NCI-H1436 (cell line): Measurements from ENCODE around the gene MTAP.

Experiments
- DNase-seq: peaks from one replicate; lab custom pipeline; 2025; lab: John Stamatoyannopoulos, UW

Gene MTAP

DNA sequence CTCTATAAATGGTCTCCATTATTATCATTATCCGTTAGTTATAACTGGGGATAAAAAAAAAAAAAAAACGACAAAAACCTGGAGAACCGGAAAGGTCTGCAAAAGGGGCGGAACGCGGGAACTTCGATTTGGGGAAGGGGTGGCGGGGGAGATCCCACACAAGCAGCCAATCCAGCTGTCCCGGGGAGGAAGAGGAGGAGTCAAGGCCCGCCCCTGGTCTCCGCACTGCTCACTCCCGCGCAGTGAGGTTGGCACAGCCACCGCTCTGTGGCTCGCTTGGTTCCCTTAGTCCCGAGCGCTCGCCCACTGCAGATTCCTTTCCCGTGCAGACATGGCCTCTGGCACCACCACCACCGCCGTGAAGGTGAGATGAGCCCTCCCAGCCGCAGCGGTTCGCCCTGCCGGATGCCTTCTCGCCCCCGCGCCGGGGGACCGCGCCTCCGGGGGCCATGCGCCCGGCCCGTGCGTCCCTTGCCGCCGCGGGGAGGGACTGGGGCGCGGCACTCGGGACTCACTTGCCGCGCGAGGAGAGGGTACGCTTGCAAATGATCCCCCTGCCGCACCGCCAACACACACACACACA, at the start of gene MTAP:
TSS of gene MTAP (plus strand) at position 219 of the 583 bp plus-strand sequence. CDS start at position 332, 113 bp downstream.
- DNase-seq = peak; percentile 88

DNA sequence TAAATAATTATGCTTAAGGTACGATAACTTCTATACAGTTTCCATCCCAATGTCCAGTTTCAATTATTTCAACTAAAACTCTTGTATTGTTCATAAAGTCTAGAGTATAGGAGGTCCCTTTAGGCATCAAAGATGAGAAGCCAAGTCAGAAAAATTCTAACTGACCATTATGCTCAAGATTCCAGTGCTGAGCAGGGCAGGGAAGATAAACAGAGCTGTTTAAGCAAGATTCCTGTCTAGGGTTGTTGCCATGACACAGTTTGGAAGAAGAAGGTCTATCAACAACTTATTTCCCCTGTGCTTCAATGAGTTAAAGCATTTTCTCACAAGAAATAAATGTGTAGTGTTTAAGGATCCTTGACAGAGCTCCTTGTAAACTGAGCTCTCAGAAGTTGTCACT, 48.9 kb upstream of the MTAP start:
- no peak for DNase-seq

DNA sequence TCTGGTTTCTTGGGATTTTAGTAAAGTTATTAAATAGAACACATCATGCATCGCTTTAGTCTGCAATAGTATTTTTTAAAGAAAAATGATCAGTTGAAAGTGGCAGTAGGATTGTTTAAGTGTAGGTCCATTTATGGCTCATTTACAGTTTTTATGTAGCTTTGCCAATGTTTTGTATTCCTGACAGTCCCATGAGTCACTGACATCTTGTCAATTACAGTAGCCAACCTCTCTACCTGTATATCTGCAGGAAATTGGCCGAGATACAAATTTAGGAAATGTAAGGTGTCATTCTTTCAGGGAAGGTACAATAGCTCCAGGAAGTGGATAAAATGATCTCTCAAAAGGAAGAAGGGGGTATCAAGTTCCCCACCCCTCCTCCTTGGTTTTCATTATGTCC, 47.7 kb upstream of the MTAP start:
- DNase-seq = no peak

DNA sequence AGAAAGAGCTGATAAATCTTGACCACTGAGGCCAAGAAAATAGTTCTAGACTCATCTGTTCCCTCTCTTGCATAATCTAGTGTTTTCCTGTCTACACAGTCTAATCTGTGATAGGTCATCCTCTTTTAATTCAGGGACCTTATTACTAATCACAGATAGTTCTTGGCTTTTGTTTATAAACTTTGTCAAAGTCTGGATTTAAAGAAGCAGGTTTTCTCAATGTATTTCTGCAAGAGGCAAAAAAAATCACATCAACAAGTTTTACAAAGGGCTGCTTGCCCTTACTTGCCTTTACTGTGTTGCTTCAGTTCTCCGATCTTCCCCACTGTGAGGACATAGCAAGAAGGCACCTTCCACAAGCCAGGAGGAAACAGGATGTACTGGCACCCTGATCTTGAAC, 43.9 kb upstream of the MTAP start:
- no peak for DNase-seq

DNA sequence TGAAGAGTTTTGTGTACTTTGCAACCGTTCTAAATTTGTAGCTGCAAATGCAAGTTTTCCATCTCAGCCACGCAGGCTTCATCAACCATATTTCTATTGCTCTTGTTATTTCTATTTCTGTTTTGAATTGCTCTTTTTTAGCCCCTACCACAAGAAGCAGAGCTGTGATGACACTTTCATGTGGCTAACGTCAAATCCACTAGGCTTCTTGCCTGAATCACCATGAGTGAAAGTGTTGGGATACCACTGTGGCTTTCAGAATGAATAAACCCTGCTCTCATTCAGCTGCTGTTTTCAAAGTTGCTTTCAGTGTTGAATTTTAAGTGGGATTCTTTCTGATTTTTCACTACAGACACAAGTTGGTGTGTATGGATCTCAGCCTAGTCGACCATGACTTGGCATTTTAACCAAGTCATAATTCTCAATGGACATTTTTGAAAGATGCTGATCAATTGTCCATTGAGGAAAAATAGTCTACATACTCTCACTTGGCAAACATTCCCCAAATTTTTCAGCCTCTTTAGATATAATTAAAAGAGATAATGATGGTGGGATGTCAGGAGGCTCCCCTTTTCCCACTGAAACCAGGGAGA, 41.0 kb upstream of the MTAP start:
- no peak for DNase-seq

DNA sequence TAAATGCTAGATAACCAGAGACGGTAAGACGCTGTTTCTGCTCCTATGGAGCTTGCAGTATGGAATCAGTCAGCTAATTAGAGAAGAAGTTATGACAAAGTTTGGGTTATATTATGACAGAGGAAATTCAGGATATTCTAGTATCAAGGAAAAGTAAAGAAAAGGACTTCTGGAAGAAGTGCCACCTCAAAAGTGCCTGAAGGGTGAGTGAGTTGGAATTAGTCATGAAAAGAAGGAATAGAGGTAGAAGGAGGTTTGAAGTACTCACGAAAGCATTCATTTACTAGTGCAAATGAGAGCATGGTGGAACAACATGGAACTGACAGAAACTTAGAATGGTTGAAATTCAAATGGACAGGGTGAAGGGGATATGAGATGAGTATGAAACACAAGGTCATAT, 40.4 kb upstream of the MTAP start:
- DNase-seq = no peak

DNA sequence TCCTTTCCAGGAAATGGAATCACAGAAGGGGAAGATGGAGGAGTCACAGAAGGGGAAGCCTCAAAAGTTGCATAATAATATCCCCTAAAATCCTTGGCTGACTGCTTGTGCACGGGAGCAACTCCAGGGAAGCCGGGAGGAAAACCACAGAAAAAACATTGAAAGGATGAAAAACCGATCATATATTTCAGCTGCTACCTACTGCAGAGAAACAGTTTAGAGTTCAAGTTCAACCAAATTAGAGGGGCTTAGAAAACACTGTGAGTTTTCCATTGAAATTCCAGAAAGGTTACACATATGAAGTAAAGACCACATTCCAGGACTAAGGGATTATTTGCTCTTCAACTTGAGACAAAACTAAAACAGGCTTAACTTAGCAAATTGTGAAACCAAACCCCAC, 37.6 kb upstream of the MTAP start:
- no peak for DNase-seq

DNA sequence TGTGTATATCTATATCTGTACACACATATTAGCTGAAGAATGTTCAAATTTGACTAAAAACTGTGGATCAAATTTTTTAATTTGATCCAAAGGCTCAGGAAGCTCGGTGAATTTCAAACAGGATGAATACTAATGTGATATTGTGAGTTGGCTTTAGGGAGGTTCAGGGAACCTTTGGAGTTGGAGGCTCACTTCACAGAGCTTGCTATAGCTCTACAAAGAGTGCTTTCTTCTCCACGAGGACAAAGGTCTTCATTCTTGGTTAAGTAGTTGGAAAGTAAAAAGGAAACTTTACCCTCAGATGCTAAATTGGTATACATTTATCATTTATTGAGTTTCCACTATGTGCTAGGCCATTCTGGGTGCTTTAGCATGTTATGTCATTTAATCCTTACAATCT, 36.3 kb upstream of the MTAP start:
- DNase-seq = no peak

DNA sequence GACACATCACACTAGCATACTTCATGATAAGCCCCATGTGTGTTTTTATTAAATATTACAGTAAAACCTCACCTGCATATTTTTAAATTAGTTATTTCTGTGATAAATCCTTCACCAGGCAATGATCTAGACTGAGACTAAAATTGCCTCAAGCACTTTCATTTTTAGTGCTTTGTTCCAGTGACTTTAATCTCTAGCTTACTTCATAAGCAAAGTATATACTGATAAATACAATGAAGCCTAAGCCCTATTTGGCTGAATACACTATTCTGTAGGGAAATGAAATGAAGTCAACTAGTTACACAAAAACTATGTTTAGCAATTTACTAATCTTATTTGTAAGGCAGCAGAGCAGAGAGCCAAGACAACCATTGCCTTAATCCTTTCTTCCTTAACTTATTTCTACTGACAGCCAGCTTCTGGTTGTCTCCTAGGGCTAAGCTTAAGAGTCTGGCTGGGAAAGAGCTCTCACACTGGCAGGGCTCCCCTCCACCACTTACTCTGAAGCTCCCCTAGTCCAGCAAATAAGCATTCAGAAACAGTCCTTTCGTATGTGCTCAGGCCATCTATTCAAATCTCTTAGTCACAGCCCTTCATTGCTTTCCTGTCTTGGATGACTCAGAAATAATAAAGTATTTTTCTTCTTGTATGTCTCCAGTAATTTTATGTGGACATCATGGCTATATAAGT, 31.4 kb upstream of the MTAP start:
- no peak for DNase-seq

DNA sequence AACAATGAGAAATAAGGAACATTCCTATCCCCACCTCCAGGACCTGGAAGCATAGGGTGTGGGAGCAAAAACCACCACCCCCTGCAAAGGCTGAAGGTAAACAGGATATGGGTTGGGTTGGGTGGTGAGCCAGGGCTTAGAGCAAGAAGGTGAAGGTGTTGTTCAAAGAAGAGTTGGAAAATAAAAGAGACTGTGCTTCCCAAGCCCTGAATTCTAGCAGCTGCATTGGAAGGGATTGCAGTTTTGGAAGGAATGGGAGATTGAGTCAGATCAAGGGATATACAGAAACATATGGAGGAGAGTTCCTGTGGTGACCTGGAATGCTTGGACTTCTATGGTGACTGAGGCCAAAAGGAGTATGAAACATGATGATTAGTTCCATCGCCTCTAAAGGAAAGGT, 24.7 kb upstream of the MTAP start:
- no peak for DNase-seq

DNA sequence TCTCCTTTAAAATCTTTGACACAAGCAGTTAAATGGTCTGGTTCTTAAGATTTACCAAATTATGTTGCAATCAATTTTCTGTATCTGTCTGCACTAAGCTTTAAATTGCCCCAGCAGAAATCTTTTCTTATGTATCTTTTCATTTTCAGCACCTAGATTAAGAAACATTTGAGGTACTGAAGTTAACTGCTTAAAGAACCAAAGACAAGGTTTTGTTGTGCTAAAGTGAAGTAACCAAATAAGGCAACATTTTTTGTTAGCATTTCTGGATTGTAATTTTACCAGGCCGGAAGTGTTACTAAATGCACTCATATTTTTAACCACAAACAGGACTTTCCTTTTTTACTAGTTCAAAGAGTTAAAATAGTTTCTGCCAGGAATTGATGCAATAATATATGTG, 24.1 kb upstream of the MTAP start:
- DNase-seq = no peak

DNA sequence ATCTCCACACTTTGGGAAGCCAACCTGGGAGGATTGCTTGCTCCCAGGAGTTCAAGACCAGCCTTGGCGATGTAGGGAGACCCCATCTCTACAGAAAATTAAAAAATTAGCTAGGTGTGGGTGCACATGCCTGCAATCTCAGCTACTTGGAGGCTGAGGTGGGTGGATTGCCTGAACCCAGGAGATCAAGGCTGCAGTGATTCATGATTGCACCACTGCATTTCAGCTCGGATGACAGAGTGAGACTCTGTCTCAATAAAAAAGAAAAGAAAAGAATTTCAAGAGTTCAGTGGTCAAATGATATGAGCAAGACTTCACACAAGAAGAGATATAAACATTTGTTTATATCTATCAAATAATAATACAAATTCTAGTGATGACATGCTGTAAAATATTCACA, 23.0 kb upstream of the MTAP start:
- no peak for DNase-seq

DNA sequence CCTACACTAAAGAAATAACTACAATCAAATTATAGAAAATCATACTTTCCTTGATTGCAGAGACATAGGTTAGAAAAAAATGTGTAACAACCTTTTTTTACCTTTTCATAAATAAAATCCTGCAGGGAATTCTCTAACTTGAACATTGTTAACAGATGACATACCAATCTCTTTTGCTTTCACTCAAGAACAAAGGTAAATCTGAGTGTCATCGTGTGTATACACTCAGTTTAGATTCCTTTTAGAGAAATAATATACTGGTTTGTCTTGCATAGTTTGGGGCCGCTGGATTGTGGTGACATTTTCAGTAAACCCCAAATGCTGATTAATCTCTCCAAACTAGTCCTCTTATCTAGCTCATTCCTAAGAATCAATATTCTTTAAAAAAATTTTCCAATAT, 20.8 kb upstream of the MTAP start:
- DNase-seq = no peak

DNA sequence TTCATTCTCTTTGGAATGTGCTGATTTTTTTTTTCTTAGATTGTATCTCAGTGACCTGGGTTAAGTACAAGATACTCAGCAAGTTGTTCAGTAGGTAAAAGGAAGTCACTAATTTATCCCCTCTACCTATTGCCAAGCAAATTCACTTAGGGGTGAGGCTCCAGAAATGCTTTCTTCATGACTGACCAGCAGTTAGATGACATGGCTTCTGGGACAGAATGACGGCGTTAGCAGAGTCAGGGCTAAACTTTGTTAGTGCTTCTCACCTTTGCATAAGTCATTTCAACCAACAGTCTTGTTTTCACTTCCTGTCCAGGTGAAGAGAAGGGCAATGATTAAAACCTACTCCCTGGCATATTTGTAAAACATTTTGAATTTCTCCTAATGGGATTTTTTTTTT, 20.2 kb upstream of the MTAP start:
- DNase-seq = no peak

DNA sequence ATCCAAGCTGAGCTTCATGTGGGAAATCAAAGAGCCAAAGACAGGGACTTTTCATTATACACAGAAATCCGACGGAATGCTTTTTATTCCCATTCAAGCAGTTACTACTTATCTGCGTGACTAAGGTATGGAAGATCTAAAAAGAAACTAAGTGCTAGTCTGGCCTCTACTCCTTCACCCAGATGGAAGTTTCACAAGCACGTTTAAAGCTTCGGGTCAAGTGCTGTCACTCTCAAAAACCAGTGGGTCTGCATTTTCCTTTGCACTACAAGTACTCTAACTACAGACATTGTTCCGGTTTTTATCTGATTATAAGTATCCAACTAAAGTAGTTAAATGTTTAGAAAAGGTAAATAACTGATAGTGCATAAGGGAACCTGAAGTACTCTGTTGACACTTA, 13.7 kb upstream of the MTAP start:
- no peak for DNase-seq

DNA sequence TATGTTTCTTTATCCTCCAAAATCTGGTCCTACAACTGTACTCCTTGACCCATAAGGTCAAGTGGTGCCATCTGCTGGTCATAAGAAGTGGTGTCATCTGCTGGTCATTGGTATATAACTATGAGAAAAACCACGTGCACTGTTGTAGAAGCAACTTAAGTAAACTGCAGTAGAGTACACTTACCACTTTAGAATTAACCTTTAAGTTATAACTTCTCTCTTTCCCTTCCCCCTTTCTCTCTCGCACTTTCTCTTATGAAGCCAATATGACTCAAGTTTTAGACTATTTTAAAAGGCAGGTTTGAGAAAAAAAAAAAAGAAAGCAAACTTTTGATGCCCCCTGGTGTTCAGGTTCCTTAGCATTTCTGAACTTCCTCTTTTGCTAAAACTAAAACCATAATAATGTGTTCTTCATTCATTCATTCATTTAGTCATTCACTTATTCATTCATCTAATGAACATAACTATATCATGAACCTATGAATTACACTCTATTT, 12.8 kb upstream of the MTAP start:
- DNase-seq = peak; percentile 63

DNA sequence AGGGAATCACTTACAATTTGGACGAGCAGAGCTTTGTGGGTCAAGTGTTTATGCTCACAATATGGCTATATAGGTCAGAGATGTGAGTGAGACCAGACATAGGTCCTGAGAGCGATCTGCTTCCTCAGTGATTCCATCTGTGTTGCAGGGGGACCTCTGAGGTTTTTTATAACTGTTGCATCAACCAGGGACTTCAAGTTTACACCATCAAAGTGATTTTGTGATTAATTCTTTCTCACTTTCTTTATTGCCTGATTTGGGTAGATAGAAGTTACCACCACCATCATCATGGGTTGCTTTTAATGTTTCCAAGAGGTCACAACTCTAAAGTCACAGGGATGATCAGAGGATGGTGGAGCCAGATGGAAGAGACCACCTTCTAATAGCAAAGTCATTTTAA, 7.0 kb upstream of the MTAP start:
- no peak for DNase-seq

DNA sequence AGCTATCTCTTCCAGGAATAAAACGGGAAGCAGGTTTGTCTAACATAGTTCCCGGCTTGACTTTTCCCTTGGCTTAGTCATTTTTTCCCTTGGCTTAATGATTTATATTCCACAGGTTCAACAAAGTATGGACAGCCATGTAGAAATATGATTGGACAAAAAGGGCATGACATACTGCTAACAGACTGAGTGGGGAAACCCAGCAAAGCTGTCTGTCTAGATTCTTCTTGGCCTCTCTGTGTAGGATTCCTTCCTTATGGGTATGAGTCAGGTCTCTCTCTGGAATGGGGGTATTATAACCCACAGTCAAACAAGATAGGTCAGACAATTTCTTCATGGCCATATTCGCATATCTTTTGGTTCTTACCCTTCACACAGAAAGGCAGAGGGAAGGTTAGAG, 5.7 kb upstream of the MTAP start:
- DNase-seq = no peak

DNA sequence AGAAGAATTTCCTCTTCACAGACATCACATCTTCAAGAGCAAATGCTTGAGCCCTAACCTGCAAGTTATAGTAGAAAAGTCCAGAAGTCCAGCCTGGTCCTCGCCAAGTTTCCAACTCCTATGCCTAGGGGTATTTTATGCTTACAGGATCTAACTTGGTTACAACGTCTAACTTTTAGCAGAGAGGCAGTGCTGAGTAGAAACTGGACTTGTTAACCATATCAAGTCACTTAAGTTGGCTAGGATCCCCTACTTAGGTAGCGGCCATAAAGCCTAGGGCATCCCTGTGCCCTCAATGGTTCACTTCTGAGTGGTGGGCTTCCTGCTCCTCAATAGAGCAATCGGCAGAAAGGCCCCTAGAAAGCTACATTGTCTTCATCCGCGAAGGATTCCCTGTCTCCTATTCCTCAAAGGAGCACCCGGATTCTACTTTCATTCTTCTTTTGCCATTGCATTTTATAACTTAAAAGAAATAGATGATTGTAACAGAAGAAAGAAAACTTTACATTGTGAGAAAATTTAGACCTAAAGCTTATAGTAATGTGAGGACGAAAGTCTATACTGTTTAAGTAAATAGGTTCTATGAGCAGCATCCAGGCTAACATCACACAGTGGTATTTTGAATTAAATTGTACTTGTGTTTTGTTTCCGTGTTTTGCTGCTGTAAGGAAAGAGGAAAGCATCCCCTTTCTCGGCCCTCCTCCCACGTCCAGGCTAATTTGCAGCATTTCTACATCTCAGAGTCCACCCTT, 1.3 kb upstream of the MTAP start:
- no peak for DNase-seq

DNA sequence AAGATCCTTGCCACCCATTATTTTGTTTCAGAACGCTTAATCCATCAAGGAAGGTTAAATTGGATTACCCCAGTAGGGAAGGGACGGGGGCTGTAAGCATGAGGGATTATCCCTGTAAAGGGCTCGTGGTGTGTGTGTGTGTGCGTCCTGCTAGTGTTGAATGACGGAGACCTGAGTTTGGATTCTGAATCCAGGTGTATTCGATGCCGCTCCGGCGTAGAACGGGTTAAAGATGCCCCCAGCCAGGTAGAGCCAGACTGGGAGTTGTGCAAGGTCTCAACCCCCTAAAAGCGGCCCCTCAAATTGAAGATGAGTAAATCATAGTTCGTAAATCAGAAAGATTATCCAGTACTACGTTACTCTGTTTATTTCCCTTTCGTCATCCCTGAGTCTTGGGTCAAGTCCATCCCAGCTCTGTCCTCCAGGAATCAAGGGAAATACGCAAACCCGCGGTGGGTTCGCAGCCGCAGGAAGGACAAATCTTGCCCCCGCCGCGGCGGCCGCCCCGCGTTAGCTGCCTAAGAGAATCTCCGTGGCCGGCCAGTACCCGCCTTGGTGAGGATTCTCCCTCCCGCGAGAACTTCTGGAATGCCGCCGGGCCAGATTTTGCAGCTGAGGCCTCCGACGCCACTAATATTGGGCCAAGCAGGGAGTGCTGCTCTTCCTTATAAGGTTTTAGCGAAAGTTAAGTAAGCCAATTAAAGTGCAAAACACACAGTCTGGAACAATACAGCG, 586 bp upstream of the MTAP start:
- peak; percentile 43 for DNase-seq

DNA sequence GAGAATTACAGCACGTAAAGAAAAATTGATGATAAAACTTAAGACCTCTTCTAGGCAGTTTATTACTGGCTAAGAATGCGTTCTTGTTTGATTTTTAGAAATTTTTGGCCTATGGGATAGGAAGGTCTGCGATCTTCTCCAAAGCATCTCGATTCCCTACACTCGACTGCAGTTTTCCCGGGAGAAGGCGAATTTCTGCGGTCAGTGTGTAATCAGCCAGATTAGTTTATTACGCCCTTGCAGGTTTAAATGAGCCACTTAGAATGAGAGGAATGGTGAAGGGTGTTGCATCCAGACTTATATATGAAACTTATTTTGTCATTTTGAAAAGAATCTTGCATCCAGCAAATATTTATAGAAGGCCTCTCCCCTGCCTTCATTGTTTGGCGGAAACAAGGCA, 1.2 kb downstream of the MTAP start:
- DNase-seq = no peak

DNA sequence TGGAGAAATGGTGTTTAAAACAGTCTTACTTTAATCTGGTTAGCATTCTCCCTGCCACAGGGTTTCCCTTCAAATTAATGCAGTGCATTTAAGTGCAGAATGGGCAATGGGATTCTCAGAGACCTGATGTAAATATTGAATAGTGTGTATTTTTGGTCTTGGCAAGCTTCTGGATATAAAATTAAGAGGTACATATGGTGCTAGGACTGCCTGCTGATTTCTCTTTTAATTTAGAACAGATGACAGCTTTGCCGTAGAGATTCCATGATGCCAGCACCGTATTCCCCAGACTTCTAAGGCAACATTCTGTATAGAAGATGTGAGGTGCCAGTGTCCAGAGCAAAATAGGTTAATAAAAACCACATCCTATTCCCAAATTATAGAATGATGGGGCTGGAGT, 1.9 kb downstream of the MTAP start:
- no peak for DNase-seq
